DOHH2 (cell line): ENCODE data around the gene CYSLTR1.

ENCODE experiments used
- H3F3A ChIP-seq: fragments of 200-600 bp; sonication (generic), shearing (Covaris generic); 2 replicates; pipeline ENCODE4 v1.6.0; 2016; ENCODE audit warnings: antibody characterized with exemption, mild to moderate bottlenecking; ENCODE audit not compliant: control insufficient read depth, insufficient read depth
- H3K27ac ChIP-seq: fragments of 200-600 bp; sonication (generic); 2 replicates; pipeline ENCODE4 v1.5.1; 2014; ENCODE audit warnings: low read depth, mild to moderate bottlenecking, low read length, moderate library complexity
- H3K27me3 ChIP-seq: fragments of 200-600 bp; sonication (generic); 2 replicates; pipeline ENCODE4 v1.6.1; 2014; ENCODE audit warnings: mild to moderate bottlenecking, low read length, mixed read lengths; ENCODE audit not compliant: control insufficient read depth
- H3K36me3 ChIP-seq: fragments of 200-600 bp; sonication (generic); 2 replicates; pipeline ENCODE4 v1.6.1; 2014; ENCODE audit warnings: mild to moderate bottlenecking, low read length, moderate library complexity, mixed read lengths; ENCODE audit not compliant: control insufficient read depth
- H3K4me1 ChIP-seq: fragments of 200-600 bp; sonication (generic); 2 replicates; pipeline ENCODE4 v1.6.1; 2014; ENCODE audit warnings: mild to moderate bottlenecking, low read length, mixed read lengths; ENCODE audit not compliant: control insufficient read depth
- H3K4me2 ChIP-seq: fragments of 200-600 bp; sonication (generic); 2 replicates; pipeline ENCODE4 v1.6.0; 2014; ENCODE audit warnings: mild to moderate bottlenecking, low read length, moderate library complexity
- H3K4me3 ChIP-seq: fragments of 200-600 bp; sonication (generic); 2 replicates; pipeline ENCODE4 v1.5.1; 2014; ENCODE audit warnings: mild to moderate bottlenecking, low read length, mixed read lengths
- H3K79me2 ChIP-seq: fragments of 200-600 bp; sonication (generic); 2 replicates; pipeline ENCODE4 v1.6.1; 2014; ENCODE audit warnings: mild to moderate bottlenecking, low read length, mixed read lengths; ENCODE audit not compliant: control insufficient read depth
- H3K9me2 ChIP-seq: fragments of 200-600 bp; sonication (generic); replicated peaks from 2 replicates; pipeline ENCODE4 v1.6.1; 2014; ENCODE audit warnings: mild to moderate bottlenecking, low read length, mixed read lengths; ENCODE audit not compliant: control insufficient read depth
- H3K9me3 ChIP-seq: fragments of 200-600 bp; sonication (generic); 2 replicates; pipeline ENCODE4 v1.6.1; 2014; ENCODE audit warnings: antibody characterized with exemption, low read length, mixed read lengths; ENCODE audit not compliant: control insufficient read depth, insufficient read depth
- H4K20me1 ChIP-seq: fragments of 200-600 bp; sonication (generic); 2 replicates; pipeline ENCODE4 v1.6.0; 2014; ENCODE audit warnings: low read depth, mild to moderate bottlenecking, antibody characterized with exemption, low read length, moderate library complexity; ENCODE audit not compliant: control insufficient read depth, insufficient read depth
- CTCF ChIP-seq: fragments of 200-600 bp; sonication (generic); IDR thresholded peaks from one replicate; pipeline ENCODE4 v1.5.1; 2014; ENCODE audit warnings: antibody characterized with exemption, mild to moderate bottlenecking, low read depth, low read length; ENCODE audit not compliant: poor library complexity, severe bottlenecking
- EZH2phosphoT487 ChIP-seq: fragments of 200-600 bp; sonication (generic); IDR thresholded peaks from 2 replicates; pipeline ENCODE4 v1.6.1; 2017; ENCODE audit warnings: borderline replicate concordance, mild to moderate bottlenecking, antibody characterized with exemption, low read length, moderate library complexity, mixed read lengths

CYSLTR1 gene

GRCh38 chrX:78357342-78358055, 30.1 kb upstream of the CYSLTR1 start:
- no peak overlapping the region for H3K4me3 ChIP-seq
- no peak overlapping the region for H3K4me2 ChIP-seq
- H3K36me3 ChIP-seq = no peaks in the 10 kb centered on the region

GRCh38 chrX:78333521-78333920, 6.1 kb upstream of the CYSLTR1 start:
- H3K27me3 ChIP-seq = no peaks in the 10 kb centered on the region
- H3K9me3 ChIP-seq = no peaks in the 10 kb centered on the region
- no peaks in the 10 kb centered on the region for H3K9me2 ChIP-seq
- peaks cover 11% of the 10 kb centered on the region for H3K4me1 ChIP-seq
- H3K36me3 ChIP-seq = no peaks in the 10 kb centered on the region
- no peaks in the 10 kb centered on the region for H3F3A ChIP-seq
- no peak for TF ChIP-seq CTCF
- TF ChIP-seq EZH2phosphoT487 = no peak
- no peak overlapping the region for H3K4me2 ChIP-seq
- H3K4me3 ChIP-seq = no peak overlapping the region
- no peaks in the 10 kb centered on the region for H3K79me2 ChIP-seq
- no peaks in the 10 kb centered on the region for H4K20me1 ChIP-seq
- H3K27ac ChIP-seq = no peak overlapping the region

More at GRCh38 chrX:78357342-78358055, 30.1 kb upstream of the CYSLTR1 start:
- no peaks in the 10 kb centered on the region for H3K9me3 ChIP-seq
- no peaks in the 10 kb centered on the region for H3K79me2 ChIP-seq
- H3K27ac ChIP-seq = no peak overlapping the region
- no peaks in the 10 kb centered on the region for H3K9me2 ChIP-seq
- H3K27me3 ChIP-seq = no peaks in the 10 kb centered on the region
- no peaks in the 10 kb centered on the region for H3F3A ChIP-seq
- no peaks in the 10 kb centered on the region for H4K20me1 ChIP-seq
- no peak for TF ChIP-seq CTCF
- TF ChIP-seq EZH2phosphoT487 = no peak
- H3K4me1 ChIP-seq = no peaks in the 10 kb centered on the region

- H3K9me2 ChIP-seq = no peaks in the 10 kb centered on the region
Measured at GRCh38 chrX:78331708-78332107, 4.3 kb upstream of the CYSLTR1 start.

More at GRCh38 chrX:78331708-78332107, 4.3 kb upstream of the CYSLTR1 start:
- H3K4me3 ChIP-seq = no peak overlapping the region
- peaks cover 29% of the 10 kb centered on the region for H3K4me1 ChIP-seq
- TF ChIP-seq EZH2phosphoT487 (no peak), CTCF (no peak)
- no peaks in the 10 kb centered on the region for H3K9me3 ChIP-seq
- H3F3A ChIP-seq = no peaks in the 10 kb centered on the region
- no peaks in the 10 kb centered on the region for H3K27me3 ChIP-seq
- no peak overlapping the region for H3K27ac ChIP-seq
- H4K20me1 ChIP-seq = no peaks in the 10 kb centered on the region
- no peak overlapping the region for H3K4me2 ChIP-seq
- H3K79me2 ChIP-seq = no peaks in the 10 kb centered on the region
- no peaks in the 10 kb centered on the region for H3K36me3 ChIP-seq
